Suprapubic skin (tissue), 4 donors: Measurements from ENCODE around the gene CTNNA2. TPM values are rescaled to one million over a fixed set of nuclear protein-coding genes. Genes with fewer than 3 reads are reported as not detected.

Source experiments
- DNase-seq, 2 donors: peaks; one replicate each; pipeline ENCODE4 v3.0.0-alpha.2; 2019; ENCODE audit warnings: low spot score in 2 of 2
- H3K27ac ChIP-seq: fragments of 200-600 bp; sonication (generic); one replicate; pipeline ENCODE4 v1.5.1; 2019
- H3K27me3 ChIP-seq: fragments of 200-600 bp; sonication (generic); one replicate; pipeline ENCODE4 v1.5.1; 2019
- H3K36me3 ChIP-seq: fragments of 200-600 bp; sonication (generic); one replicate; pipeline ENCODE4 v1.5.1; 2019
- H3K4me1 ChIP-seq: fragments of 200-600 bp; sonication (generic); one replicate; pipeline ENCODE4 v1.5.1; 2019
- H3K4me3 ChIP-seq: fragments of 200-600 bp; sonication (generic); one replicate; pipeline ENCODE4 v1.5.1; 2019; ENCODE audit warnings: mild to moderate bottlenecking
- H3K9me3 ChIP-seq: fragments of 200-600 bp; sonication (generic); one replicate; pipeline ENCODE4 v1.5.1; 2019
- CTCF ChIP-seq, 2 donors: fragments of 200-600 bp in 1 of 2; fragments of 450-650 bp in 1 of 2; sonication (generic) in 1 of 2; IDR thresholded peaks; one replicate each; pipeline ENCODE4 v1.5.1; 2016 to 2019; ENCODE audit warnings: antibody characterized with exemption in 2 of 2, mild to moderate bottlenecking in 1 of 2, moderate library complexity in 1 of 2
- EP300 ChIP-seq: sonication (generic); formaldehyde crosslinking; IDR thresholded peaks from one replicate; pipeline ENCODE4 v1.6.1; 2017; ENCODE audit warnings: antibody characterized with exemption
- POLR2A ChIP-seq, 2 donors: fragments of 450-650 bp; IDR thresholded peaks; one replicate each; pipeline ENCODE4 v1.6.1; 2017; ENCODE audit warnings: antibody characterized with exemption in 2 of 2, mild to moderate bottlenecking in 2 of 2, moderate library complexity in 2 of 2
- POLR2AphosphoS5 ChIP-seq, 3 donors: sonication (generic); formaldehyde crosslinking; IDR thresholded peaks; one replicate each; pipeline ENCODE4 v1.6.1; 2017; ENCODE audit warnings: antibody characterized with exemption in 3 of 3
- WGBS: methylation state at CpG from one replicate; pipeline ENCODE4 v1.1.5; 2018; 5-methylcytosine and 5-hydroxymethylcytosine counted together
- total RNA-seq, 4 donors: library from RNA; depleted of rRNA; stranded (reverse); fragments of >200 nt; gene quantifications; one replicate each; pipeline ENCODE4 v1.1.0, GENCODE V29; 2016

The CTNNA2 gene
- total RNA-seq, 4 donors from 2014 or later, result 0.15 to 0.21 TPM; not detected in 2

- Histone ChIP-seq H3K27me3 (no peaks in the 10 kb centered on the region), H3K27ac (no peak overlapping the region), H3K9me3 (no peaks in the 10 kb centered on the region), H3K36me3 (no peaks in the 10 kb centered on the region), H3K4me1 (no peaks in the 10 kb centered on the region), H3K4me3 (no peak overlapping the region)
- TF ChIP-seq POLR2AphosphoS5 (IDR thresholded peaks at IDR 0.05), result no peak
- no peak for TF ChIP-seq CTCF (IDR thresholded peaks at IDR 0.05)
- no peak for TF ChIP-seq POLR2A (IDR thresholded peaks at IDR 0.05)
- no peak for TF ChIP-seq EP300
- 79% methylated on average over 5 of the region's 5 CpGs for WGBS
- no peak for DNase-seq
These were observed 960.2 kb downstream of the CTNNA2 start for GRCh38 chr2:80473069-80473468.

- H3K4me1 ChIP-seq, result no peaks in the 10 kb centered on the region
- H3K36me3 ChIP-seq, result no peaks in the 10 kb centered on the region
- no peaks in the 10 kb centered on the region for H3K27me3 ChIP-seq
- no peak overlapping the region for H3K27ac ChIP-seq
- TF ChIP-seq POLR2A (IDR thresholded peaks at IDR 0.05) (no peak), CTCF (IDR thresholded peaks at IDR 0.05) (no peak), POLR2AphosphoS5 (IDR thresholded peaks at IDR 0.05) (no peak), EP300 (no peak)
- 47% methylated on average over 1 of the region's 1 CpG for WGBS
- DNase-seq, result no peak
- H3K9me3 ChIP-seq, result no peaks in the 10 kb centered on the region
- H3K4me3 ChIP-seq, result no peak overlapping the region
These were observed 960.9 kb downstream of the CTNNA2 start for GRCh38 chr2:80473796-80474195.

GRCh38 chr2:80475970-80476369, 963.1 kb downstream of the CTNNA2 start:
- Histone ChIP-seq H3K4me3 (no peak overlapping the region), H3K9me3 (no peaks in the 10 kb centered on the region), H3K36me3 (no peaks in the 10 kb centered on the region), H3K4me1 (no peaks in the 10 kb centered on the region), H3K27me3 (no peaks in the 10 kb centered on the region), H3K27ac (no peak overlapping the region)
- no peak for DNase-seq
- WGBS, result 62% methylated on average over 3 of the region's 3 CpGs
- TF ChIP-seq EP300 (no peak), POLR2AphosphoS5 (IDR thresholded peaks at IDR 0.05) (no peak), CTCF (IDR thresholded peaks at IDR 0.05) (no peak), POLR2A (IDR thresholded peaks at IDR 0.05) (no peak)

- H3K4me3 ChIP-seq, result no peak overlapping the region
- TF ChIP-seq CTCF (IDR thresholded peaks at IDR 0.05) (no peak), POLR2AphosphoS5 (IDR thresholded peaks at IDR 0.05) (no peak), EP300 (no peak), POLR2A (IDR thresholded peaks at IDR 0.05) (no peak)
- H3K9me3 ChIP-seq, result no peaks in the 10 kb centered on the region
- no peak for DNase-seq
- H3K36me3 ChIP-seq, result no peaks in the 10 kb centered on the region
- no peaks in the 10 kb centered on the region for H3K27me3 ChIP-seq
- no peaks in the 10 kb centered on the region for H3K4me1 ChIP-seq
- H3K27ac ChIP-seq, result no peak overlapping the region
- WGBS, result 45% methylated on average over 2 of the region's 2 CpGs
These were observed 963.8 kb downstream of the CTNNA2 start for GRCh38 chr2:80476535-80477117.

- no peaks in the 10 kb centered on the region for H3K9me3 ChIP-seq
- H3K27ac ChIP-seq, result no peak overlapping the region
- no peak overlapping the region for H3K4me3 ChIP-seq
- TF ChIP-seq CTCF (IDR thresholded peaks at IDR 0.05), result no peak
- TF ChIP-seq EP300, result no peak
- TF ChIP-seq POLR2A (IDR thresholded peaks at IDR 0.05), result no peak
- TF ChIP-seq POLR2AphosphoS5 (IDR thresholded peaks at IDR 0.05), result no peak
- 74% methylated on average over 3 of the region's 3 CpGs for WGBS
- no peaks in the 10 kb centered on the region for H3K36me3 ChIP-seq
- no peaks in the 10 kb centered on the region for H3K4me1 ChIP-seq
- H3K27me3 ChIP-seq, result no peaks in the 10 kb centered on the region
- DNase-seq, result no peak
These were observed 969.4 kb downstream of the CTNNA2 start for GRCh38 chr2:80482276-80482675.
